GM19467 (cell line): ENCODE results near the gene CCDC187.

Experiments used
- ATAC-seq: cut with Tn5 transposase; IDR thresholded peaks from one replicate; pipeline ENCODE4 v1.9.1; 2021; ENCODE audit warnings: mild to moderate bottlenecking, moderate library complexity; ENCODE audit not compliant: unreplicated experiment

The CCDC187 gene

GRCh38 chr9:136230773-136231172, 73.1 kb downstream of the CCDC187 start:
- ATAC-seq: no peak

DNA sequence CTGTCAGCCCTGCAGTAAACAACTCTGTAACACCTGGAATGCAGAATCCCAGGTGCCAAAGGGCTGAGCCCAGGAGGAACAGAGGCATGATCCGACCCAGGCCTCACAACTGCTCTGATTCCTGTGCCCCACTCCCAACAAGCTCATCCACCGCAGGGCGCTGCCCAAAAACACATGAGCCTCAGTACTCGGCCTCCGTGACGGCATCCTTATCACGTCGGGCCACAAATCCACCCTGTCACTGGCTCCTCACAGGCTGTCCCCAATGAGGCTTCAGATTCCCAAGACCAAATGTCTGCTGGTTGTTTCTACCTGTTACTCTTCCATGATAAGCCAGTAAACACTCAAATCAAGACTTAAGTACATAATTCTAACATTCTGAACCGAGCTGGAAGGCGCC, 73.5 kb downstream of the CCDC187 start:
- no peak for ATAC-seq

- no peak for ATAC-seq
Measured at GRCh38 chr9:136229096-136230065, 74.5 kb downstream of the CCDC187 start.

DNA sequence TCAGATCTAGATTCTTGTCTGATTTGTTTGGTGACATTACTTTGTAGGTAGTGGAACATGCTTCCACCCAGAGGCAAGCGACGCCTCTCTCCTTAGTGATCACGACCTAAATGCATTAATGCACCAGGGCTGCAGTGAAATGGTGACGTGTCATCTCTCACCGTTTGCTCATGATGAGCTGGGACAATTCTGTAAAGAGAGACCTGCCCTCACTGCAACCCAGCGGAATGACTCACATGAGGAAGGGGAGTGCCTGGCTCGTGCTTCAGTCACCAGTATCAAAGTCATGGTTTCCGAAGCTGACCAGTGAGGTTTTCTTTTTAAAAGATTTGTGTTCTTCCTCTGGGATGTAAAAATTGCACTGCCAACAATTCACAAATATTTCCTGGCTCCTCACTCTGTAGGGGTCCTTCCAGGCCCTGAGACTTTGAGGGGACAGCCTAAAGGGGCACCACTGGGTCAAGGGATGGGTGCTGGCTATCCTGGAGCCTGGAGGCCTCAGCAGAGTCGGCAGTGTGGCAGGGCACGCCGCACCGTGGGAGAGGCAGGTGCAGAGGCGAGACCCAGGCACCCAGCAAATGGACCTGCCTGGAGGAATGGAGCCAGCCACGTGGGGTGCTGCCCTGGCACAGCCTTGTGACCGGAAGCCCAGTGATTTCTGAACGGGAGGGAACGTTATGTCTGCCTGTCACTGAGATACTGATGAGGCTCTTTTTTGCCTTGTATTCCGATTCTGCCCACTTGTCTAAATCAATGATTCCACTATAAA, 75.6 kb downstream of the CCDC187 start:
- ATAC-seq: no peak

DNA sequence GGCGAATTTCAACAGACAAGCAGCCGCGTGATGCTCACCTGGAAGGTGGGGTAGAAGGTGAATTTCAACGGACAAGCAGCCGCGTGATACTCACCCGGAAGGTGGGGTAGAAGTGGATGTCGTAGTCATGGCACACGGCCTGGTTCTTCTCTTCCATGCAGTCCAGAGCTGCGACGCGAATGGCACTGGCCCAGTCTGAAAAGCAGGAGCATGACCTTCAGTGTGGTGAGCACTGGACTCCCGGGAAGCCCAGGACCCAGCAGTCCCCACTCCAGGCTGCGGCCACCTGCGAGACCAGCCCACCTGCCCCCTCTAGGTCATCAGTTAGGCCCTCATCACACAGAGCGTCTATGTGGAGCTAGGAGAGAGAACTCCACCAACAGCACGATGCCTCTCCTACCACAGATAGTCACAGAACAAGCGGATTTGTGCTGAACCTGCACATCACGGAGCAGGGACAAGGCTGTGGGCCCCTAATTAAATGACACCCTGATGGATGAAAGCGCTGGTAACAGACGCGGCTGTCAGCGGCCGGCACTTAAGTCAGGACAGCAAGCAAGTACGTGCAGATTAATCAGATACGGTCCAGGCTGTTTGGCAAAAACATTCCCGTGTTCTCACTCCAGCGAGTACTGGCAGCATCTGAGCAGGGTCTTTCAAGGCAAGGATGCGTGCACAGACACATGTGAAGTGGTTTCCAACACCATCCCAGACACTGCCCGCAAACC, 77.0 kb downstream of the CCDC187 start:
- ATAC-seq: no peak

DNA sequence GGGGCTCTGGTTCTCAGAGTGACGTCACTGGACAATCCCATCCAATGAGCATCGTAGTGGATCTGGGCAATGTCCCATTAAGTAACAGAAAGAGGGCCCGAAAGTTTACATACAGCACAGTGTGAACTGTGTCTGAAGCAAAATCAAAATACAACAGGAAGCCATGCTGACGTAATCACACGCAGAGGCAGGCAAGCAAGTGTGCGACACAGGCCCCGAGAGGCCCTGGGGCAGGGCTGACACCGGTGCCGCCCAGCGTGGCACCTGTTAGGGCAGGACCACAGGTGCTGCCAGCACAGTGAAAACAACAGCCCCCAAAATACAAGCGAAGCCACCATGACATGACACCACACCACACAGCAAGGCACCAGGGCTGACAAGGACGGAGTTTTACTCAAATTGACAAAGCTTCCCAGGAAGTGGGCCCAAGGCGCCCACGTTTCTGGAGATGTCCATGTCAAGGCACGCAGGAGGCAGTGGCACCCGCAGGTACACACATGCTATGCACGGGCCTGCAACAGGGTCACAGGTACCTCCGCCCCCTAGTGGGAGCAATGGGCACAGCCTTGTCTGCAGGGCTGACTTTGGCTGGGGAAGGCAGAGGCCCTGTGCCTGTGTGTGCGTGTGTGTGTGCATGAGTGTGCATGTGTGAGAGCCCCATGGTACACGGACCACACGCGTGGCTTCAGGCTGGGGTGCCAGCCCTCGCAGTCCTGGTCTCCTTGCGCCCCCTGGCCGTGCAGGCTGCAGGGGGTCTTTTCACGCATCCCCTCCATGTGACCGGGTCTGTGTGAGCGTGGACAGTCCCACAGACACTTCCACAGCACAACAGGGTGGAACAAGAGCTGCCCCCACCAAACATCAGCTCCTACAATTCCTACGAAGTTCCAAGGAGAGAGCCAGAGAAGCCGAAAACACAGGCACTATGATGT, 77.9 kb downstream of the CCDC187 start:
- peak; percentile 59 for ATAC-seq

- ATAC-seq: peak; percentile 43
Measured at GRCh38 chr9:136225366-136225747, 78.5 kb downstream of the CCDC187 start.

GRCh38 chr9:136223871-136224640, 79.8 kb downstream of the CCDC187 start:
- no peak for ATAC-seq

DNA sequence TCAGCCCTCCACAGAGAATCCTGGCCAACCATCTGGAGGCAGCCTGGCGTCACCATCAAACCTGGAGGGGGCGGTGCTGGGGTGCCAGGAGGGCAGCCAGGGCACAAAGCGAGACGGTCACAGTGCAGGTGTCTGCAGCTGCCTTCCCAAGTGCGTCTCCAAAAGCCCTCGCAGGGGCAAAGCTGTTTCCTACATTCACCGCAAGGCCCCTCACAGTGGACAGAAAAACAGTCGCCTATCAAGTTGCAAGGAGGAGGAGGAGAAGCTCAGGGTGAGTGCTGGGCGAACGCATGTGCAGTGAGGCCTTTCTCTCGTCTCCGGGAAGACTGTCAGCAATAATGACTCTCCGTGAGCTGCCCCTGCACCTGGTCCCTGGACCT, 81.0 kb downstream of the CCDC187 start:
- no peak for ATAC-seq

GRCh38 chr9:136222166-136222905, 81.6 kb downstream of the CCDC187 start:
- ATAC-seq: no peak

DNA sequence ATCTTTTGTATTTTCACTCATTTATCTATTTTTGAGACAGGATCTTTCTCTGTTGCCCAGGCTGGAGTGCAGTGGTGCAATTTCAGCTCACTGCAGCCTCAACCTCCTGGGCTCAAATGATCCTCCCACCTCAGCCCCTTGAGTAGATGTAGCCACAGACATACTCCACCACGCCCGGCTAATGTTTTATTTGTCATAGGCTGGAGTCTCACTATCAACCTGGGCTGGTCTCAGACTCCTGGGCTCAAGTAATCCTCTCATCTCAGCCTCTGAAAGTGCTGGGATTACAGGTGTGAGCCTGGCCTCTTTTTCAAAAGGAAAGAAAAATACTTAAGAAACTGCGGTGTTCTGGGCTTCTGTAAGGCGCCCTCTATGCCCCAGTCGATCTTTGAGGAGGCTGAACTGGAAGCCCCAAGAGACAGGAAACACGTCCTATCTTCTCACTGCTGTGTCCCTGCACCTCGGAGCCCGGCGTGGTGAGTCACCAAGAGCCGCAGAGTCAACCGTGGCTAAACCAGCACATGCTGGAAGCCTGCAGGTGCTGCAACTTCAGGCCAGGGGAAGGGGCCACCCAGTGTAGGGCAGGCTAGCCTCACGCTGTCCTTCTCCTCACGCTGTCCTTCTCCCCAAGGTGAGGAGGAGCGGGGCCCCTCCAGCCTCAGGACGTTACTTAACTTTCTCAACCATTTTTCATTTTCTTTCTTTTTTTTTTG, 83.7 kb downstream of the CCDC187 start:
- no peak for ATAC-seq

DNA sequence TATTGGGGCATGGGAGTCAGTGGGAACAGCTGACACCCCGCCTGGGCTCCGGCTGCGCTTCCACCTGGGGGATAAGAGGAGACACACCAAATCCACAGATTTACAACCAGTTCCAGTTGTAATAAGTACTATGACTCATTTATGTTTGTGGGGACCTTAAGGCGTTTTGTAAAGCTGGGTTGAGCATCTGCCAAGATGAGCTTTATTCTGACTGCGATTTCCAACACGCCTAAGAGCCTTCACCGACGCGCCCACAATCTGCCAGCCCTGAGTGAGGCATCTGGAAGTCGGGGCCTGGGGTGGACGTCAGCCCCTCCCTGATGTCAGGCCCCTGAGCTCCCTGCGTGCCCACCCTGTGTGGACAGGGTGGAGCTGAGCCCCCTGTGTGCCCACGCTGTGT, 84.6 kb downstream of the CCDC187 start:
- no peak for ATAC-seq

GRCh38 chr9:136218673-136219072, 85.2 kb downstream of the CCDC187 start:
- ATAC-seq: no peak

DNA sequence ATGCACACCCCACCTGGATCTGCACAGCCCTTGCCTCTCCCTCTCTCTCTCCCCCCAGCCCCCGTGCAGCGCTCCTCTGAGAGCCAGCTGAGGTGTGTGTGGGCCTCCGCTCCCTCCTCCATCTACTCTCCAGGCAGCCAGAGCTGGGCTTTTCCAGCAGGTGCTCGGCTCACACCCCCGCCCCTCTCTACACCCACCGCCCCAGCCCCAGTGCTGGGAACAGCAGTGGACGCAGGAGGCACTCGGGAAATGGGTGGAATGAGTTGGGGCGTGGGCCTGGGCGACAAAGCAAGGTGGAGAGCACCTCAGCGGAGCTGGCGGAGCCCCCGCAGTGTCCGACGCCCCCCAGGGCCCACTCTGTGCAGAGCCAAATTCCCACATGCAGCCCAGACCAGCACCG, 85.6 kb downstream of the CCDC187 start:
- no peak for ATAC-seq

GRCh38 chr9:136216541-136217244, 87.2 kb downstream of the CCDC187 start:
- ATAC-seq: no peak

- ATAC-seq: no peak
Measured at GRCh38 chr9:136213733-136214132, 90.2 kb downstream of the CCDC187 start.

DNA sequence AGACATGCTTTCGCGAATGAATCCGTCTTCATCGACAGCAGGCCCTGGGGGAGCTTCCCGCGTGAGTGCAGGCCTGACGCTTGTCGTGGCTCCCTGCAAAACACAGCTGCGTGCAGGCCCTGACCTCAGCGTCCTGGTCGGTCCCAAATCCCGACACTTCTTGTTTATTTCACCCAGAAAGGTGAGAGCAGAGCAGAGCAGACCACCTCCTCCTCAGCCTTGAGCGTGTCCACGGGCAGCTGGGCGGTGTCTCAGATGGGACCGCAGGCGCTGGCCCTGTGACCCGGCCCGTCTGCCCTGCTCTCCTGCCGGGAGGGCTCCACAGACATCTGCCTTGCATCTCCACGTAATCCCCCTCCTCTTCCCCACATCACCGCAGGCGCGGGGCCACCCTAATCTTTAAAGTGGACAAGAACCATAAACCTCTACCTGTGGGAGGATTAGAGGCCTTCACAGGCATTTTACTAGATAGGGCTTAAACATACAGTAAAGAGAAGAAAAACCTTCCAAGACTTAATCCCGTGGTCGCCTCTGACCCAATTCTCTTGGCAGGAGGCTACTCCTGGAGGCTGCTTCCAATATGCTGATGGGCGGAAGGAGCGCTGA, 91.4 kb downstream of the CCDC187 start:
- ATAC-seq: no peak
